SW480 (cell line): Measurements from ENCODE around the gene PMIS2.
"Not testable (repeated sequence)": the region's sequence is repeated elsewhere in the genome, so short reads cannot be mapped to it uniquely, and the experiment has no call there.

Experiments used
- DNase-seq: peaks from one replicate; pipeline ENCODE4 v3.0.0-alpha.2; 2016; ENCODE audit warnings: low spot score

PMIS2 gene

DNA sequence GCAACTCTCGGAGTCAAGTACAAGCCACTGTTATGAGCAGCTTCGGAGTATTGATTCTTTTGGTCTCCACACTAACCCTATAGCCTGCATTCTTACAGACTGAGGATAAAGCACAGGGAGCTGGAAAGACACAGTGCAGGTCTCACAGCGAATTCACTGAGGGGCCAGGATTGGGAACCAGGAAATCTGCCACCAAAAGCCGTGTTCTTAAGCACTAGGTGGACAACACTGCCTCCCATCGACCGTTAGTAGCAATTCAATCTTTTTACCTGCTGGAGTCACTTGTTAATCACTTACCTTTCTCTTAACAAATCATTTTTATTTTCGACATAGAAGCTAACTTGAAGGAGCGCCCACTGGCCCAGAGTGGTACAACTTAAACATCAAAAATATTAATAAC is 6.3 kb downstream of the PMIS2 start:
- peak; percentile 49 for DNase-seq

DNA sequence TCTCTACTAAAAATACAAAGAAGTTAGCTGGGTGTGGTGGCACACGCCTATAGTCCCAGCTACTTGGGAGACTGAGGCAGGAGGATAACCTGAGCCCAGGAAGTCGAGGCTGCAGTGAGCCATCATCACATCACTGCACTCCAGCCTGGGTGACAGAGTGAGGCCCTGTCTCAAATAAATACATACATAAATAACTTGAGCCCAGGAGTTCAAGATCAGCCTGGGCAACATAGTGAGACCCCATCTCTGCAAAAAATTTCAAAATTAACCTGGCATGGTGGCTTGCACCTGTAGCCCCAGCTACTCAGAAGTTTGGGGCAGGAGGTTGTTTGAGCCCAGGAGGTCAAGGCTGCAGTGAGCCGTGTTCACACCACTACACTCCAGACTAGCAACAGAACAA is 9.1 kb downstream of the PMIS2 start:
- not testable (repeated sequence) for DNase-seq

DNA sequence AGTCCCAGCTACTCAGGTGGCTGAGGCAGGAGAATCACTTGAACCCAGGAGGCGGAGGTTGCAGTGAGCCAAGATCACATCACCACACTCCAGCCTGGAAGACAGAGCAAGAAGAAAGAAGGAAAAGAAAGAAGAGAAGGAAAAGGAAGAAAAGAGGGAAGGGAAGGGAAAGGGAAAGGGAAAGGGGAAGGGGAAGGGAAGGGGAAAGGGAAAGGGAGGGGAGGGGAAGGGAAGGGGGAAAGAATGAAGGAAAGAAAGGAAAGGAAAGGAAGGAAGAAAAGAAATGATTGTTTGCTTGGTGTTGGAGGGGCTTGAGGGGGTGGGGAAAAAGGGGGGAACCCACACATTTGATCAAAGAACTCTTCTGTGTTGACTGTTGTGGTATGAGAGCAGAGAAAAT is 10.0 kb downstream of the PMIS2 start:
- DNase-seq: no peak

DNA sequence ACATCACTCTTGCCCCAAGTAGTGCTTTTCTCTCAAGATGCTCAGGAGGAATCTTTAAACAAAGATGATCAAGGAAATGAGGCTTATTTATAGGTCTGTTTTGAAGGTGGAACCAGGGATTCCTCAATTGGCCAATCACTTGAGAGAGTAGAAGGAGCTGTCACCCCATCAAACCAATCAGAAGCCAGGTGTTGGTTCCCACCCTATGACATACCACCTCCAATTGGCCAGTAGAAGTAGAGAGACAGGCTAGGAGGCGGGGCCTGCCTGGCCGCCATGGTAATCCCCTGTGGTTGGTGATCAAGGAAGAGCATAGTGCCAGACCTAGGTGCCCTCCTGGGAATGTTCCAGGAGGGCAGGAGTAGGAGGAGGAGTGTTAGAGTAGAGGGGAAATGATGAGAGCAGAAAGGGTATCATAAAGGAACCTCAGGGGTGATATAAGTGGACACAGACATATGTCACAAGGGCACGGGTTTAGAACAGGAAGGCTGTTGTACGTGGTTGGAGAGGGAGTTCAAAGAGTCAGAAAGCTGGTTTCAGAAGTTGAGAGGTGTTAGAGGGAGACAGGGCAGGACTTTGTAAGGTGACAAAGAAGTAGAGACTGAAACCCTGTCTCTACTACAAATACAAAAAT is 10.5 kb downstream of the PMIS2 start:
- DNase-seq: peak; percentile 84

DNA sequence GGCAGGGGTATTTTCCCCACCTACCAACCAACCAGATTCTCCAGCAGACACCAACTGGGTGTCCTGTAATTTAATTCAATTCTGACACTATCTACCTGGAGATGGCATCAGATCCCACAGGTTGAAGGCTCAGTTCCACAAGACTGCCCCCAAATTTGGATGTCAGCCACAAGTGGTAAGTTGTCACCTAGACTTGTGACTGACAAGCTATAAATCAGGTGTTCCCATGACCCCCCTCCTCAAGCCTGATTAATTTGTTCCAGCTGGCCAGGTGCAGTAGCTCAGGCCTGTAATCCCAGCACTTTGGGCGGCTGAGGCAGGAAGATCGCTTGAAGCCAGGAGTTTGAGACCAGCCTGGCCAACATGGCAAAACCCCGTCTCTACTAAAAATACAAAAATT is 16.0 kb downstream of the PMIS2 start:
- DNase-seq: no peak

DNA sequence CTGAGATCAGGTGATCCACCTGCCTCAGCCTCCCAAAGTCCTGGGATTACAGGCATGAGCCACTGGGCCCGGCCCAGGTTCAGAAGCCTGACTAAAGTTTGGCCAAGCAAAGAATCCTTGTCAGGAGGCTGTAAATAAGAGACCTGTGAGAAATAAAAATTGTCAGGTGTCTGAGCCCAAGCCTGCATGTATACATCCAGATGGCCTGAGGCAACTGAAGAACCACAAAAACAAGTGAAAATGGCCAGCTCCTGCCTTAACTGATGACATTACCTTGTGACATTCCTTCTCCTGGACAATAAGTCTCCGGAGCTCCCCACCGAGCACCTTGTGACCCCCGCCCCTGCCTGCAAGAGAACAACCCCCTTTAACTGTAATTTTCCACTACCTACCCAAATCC is 18.5 kb downstream of the PMIS2 start:
- peak; percentile 61 for DNase-seq

DNA sequence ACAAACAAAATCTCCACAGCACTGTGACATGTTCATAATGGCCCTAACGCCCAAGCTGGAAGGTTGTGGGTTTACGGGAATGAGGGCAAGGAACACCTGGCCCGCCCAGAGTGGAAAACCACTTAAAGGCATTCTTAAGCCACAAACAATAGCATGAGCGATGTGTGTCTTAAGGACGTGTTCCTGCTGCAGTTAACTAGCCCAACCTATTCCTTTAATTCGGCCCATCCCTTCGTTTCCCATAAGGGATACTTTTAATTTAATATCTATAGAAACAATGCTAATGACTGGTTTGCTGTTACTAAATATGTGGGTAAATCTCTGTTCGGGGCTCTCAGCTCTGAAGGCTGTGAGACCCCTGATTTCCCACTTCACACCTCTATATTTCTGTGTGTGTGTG is 21.2 kb downstream of the PMIS2 start:
- DNase-seq: not testable (repeated sequence)

DNA sequence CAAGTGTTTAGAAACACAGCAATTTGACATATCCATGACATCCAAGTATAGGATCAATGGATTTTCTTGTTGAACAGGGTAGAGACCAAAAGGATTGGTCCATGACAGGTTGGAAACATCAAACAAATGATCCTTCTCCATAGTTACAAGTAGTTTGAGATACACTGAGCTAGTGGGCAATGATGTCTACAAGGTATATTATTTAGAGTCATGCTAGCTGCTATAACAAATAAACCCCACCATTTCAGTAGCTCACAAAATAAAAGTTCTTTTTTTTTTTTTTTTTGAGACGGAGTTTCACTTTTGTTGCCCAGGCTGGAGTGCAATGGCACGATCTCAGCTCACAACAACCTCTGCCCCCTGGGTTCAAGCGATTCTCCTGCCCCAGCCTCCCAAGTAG is 21.7 kb downstream of the PMIS2 start:
- DNase-seq: no peak

DNA sequence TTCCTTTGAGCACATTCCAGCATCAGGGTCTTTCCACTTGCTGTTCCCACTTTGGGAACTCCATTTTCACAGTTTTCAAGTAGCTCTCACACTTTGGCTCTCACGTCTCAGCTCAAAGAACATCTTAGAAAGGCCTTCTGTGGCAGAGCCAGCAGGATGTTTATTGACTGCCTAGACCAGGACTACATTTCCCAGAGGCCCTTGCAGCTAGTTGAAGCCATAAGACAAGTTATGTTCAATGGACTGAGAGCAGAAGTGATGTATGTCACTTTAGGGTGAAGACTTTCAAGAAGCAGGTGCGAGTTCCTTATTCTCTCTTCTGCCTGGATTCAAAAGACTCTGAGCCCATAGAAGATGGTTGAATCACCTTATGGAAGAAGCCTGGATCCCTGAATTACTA is 22.3 kb downstream of the PMIS2 start:
- no peak for DNase-seq

DNA sequence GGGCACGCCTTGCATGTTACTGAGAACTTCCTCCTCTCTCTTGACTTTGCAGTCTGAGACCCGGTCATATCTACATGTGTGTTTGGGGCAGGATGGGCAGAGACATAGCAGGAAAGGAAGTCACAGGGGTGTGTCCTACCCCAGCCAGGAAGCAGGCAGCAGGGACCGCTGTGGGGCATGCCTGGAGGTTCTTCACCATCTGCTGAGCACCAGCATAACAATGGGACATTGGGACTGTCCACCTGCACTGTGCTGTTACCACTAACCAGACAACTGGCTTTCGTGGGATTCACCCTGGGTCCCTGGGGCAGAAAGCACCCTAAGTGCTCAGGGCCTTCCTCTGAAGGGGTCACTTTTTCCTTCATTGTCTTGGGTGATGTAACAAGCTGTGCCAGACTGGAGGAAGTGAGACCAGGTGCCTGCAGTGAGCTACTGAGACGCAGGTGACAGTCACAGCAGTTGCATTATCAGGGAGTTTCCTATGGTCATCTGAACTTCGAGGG is 23.9 kb downstream of the PMIS2 start:
- peak; percentile 33 for DNase-seq

DNA sequence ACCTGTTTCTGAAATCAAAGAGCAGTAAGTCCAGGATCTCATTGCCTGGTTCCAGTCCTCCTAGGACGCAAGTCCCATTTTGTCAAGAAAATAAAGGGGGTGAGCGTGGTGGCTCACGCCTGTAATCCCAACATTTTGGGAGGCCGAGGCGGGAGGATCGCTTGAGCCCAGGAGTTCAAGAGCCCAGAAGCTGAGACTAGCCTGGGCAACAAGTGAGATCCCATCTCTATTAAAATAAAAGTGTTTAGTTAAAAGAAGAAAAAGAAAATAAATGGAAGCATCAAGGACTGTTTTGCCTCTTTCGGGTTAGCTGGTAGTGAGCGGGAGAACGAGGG is 26.2 kb downstream of the PMIS2 start:
- no peak for DNase-seq

DNA sequence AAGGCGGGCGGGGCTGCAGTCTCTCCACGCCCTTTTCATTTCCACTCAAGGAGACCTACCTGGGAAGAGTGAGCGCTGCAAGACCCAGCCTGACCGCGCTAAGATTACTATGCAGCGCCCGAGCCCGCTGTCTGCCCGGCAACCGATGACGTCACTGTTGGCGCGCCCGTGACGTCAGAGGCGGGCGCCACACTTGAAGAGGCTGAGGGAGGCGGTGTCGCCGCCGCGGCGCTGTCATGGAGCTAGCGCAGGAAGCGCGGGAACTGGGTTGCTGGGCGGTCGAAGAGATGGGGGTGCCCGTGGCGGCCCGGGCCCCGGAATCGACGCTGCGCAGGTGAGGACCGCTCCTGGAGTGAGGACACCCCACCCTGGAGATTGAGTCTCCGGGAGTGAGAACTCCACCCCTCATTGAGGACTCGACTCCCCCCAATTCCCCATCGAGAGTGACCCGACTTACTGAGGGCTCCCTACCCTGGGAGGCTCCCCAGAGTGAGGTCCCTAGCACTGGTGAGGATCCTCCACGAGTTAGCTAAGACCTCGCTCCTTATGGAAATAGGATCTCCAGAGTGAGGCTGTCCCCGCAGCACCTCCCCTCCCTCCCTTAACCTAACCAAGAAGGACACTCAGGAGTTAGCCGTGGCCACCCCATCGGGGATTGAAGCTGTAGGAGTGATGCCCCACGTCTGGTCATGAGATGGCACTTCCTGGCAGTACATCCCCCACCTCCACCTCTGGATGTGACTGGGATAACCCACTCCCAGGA is 26.8 kb downstream of the PMIS2 start, which contains the start of gene HAUS5:
Gene HAUS5, plus strand, starts transcription at position 177 of the 763 bp plus-strand sequence. Its CDS starts 60 bp downstream, at position 237.
- peak; percentile 95 for DNase-seq

DNA sequence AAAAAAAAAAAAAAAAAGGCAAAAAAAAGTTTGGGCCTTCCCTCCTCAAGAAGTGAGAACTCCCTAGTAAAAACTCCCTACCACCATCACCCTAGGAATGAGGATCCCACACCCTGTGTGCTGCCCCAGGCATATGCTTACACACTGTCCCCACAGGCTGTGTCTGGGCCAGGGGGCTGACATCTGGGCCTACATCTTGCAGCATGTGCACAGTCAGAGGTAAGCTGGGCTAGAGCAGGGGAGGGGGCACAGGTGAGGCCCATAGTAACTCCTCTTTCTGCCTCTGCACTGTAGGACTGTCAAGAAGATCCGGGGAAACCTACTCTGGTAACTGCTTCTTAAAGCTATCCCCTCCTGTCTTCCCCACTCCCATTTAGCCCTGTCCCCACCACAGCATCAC is 27.6 kb downstream of the PMIS2 start:
- no peak for DNase-seq

DNA sequence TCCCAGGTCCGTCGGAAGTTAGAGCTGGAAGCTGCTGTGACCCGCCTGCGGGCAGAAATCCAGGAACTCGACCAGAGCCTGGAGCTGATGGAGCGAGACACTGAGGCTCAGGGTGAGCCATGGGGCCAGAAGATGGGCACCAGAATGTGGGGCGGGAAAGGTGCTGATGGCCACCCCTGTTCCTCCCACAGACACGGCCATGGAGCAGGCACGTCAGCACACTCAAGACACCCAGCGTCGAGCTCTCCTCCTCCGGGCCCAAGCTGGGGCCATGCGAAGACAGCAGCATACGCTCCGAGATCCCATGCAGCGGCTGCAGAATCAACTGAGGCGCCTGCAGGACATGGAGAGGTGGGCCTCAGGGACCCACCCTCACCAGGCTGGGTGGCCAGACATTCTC is 29.1 kb downstream of the PMIS2 start:
- no peak for DNase-seq

DNA sequence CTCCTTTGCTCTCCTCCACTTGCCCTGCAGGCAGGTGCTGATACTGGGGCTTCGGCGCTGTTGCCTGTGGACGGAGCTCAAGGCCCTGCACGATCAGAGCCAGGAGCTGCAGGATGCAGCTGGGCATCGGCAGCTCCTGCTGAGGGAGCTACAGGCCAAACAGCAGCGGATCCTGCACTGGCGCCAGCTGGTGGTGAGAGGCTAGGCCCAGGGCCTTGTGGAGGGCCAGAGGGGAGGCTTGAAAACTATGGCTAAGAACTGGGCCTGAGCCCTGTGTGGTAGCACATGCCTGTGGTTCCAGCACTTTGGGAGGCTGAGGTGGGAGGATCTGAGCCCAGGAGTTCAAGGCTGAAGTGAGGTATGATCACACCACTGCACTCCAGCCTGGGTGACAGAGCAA is 32.9 kb downstream of the PMIS2 start:
- no peak for DNase-seq

DNA sequence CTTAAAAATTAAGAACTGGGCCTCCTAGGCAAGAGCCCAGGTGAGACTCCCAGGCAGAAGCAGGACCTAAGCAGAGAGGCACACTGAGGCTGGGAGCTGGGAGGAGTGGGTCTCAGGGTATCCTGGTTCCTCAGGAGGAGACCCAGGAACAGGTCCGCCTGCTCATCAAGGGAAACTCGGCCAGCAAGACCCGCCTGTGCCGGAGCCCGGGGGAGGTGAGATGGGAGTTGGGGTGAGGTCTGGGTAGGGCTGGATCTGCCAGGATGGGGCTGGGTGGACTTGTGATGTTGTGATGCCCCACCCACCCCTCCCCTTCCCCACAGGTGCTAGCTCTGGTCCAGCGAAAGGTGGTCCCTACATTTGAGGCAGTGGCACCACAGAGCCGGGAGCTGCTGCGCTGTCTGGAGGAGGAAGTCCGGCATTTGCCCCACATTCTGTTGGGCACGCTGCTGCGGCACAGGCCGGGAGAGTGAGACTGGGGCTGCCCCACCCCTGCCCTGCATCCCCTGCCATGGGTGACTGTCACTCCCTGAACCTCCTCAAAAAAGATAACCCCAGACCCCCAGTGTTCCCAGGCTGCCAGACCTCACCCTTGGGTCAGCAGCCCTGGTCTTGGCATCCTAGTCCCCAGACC is 33.4 kb downstream of the PMIS2 start:
- DNase-seq: no peak

DNA sequence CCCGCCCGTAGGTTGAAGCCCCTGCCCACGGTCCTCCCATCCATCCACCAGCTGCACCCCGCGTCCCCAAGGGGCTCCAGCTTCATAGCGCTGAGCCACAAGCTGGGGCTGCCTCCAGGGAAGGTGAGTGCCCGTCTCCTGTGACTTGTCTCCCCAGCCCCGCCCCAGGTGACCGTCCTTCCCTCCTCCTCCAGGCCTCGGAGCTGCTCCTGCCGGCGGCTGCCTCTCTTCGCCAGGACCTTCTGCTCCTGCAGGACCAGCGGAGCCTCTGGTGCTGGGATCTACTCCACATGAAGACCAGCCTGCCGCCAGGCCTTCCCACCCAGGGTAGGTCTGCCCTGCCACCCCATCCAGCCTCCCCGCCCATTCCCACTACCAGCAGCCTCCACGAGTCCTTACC is 34.0 kb downstream of the PMIS2 start:
- DNase-seq: no peak

DNA sequence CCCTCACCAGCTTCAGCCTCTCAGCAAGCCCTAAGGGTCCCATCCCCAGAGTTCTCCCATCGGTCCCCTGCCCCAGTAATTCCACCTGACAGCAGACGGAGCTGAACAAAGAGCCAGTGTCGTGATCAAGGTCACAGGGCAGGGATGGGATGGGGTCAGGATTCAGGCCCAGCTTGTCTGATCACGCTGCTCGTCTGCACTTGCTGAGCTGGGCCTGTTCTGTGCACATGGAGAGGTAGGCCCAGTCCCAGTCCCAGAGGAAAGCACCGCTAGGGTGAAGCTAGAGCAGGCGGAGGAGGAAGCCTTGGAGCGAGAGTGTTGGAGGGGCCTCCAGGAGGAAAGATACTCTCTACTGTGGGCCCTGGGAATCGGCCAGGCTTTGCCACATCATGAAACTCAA is 35.7 kb downstream of the PMIS2 start:
- no peak for DNase-seq

DNA sequence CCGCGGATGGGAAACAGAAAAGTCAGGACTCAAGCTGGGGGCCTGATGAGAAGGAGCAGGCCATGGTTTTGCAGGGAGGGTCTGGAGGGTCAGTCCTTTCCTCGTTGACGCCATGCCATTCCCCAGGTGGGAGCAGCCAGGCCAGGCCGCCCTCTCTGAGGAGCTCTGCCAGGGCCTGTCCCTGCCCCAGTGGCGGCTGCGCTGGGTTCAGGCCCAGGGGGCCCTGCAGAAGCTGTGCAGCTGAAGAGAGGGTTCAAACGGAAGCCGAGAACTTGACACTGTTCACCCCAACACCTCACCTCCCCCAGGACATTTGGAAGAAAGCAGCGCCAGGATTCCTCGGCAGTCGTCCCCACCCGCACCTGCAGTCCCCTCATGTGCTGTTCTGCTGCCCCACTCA is 36.8 kb downstream of the PMIS2 start:
- DNase-seq: no peak

DNA sequence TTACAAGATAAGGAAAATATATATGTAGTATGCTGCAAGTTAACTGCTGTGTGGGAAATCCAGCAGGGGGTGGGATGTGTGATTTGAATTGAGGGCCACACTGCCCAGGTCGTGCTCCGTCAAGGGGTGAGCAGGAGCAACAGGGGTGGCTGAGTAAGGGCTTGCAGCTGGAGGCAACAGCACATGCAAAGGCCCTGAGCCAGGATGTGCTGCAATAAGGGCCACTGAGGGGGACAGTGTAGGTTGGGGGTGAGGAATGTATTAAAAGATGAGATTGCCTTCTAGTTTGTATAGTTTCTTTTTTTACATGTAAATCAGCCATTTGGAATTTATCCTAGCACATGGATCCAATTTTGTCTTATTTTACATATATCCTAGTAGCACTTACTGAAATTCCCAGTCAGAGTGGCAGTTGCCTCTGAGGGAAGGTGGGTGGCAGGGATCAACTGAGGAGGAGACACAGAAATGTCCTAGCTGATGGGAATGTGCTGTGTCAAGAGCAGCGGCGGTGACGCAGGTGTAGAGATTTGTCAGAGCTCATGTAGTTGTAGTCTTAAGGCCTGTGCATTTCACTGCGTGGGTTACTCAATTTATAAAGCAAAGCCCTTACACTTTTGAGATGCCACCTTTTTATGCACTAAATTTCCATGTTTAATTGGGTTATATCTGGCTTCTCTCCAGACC is 37.5 kb downstream of the PMIS2 start:
- no peak for DNase-seq

DNA sequence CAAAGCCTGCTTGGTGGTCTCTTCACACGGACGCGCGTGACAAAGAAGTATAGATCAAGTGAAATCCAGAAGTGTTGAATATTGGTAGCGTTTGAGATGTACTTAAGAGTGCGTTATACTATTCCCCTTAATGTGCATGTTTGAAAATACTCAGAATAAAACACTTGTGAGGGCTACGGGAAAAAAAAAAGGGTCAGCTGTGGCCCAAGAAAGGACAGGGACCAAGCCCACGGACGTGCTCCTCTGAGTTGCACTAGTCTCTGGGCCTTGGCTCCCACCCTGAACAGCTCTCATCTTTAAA is 42.2 kb downstream of the PMIS2 start:
- no peak for DNase-seq

DNA sequence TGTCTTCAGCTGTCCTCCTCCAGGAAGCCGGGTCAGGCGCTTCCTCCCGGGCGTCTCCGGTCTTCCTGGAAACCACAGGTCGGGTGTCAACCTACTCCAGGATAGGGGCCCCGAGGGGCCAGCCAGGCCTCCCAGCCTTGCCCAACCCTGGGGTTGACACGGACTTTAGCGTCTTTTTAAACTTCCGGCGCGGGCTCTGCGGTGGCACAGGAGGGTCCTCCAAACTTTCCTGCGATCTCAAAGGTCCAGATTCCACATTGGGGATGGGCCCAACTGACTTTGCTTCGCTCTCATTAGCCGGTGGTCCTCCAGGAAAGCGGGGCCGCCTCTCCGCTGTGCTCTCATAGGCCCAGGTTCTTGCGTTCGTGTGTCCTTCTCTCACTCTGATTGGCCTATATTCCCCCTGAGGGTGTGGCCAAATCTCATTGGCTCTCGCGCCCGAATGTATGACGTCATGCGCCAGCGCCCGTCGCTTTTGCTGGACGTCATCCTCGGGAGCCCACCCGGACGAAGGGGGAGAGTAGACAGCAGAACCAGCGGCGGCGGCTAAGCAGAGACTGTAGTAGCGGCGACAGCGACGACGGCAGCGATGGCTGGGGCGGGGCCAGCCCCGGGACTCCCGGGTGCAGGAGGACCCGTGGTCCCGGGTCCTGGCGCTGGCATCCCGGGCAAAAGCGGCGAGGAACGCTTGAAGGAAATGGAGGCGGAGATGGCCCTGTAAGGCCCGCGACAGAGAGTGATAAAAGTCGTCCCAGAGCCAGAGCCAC is 42.8 kb downstream of the PMIS2 start, which contains the start of gene RBM42:
Gene RBM42, plus strand, starts transcription at position 472 of the 767 bp plus-strand sequence. Its CDS starts 118 bp downstream, at position 590.
- peak; percentile 100 for DNase-seq
